PC-9 (cell line): Measurements from ENCODE around the gene MAGI1. TPM values are rescaled to one million over a fixed set of nuclear protein-coding genes. Genes with fewer than 3 reads are reported as not detected.

ENCODE experiments used
- BruUV-seq: library from RNA; stranded (reverse); fragments of 400-500 nt; replicated peaks from 2 replicates; lab custom pipeline; 2021; lab: Mats Ljungman, UMichigan
- CTCF ChIA-PET: fragments of 300-600 bp; sonication (Branson Sonifier 250); formaldehyde crosslinking; loops from one replicate; lab custom pipeline; 2022; ENCODE audit warnings: antibody characterized with exemption; lab: Charles Lee
- POLR2A ChIA-PET: fragments of 300-600 bp; sonication (Branson Sonifier 250); formaldehyde crosslinking; loops from one replicate; lab custom pipeline; 2022; ENCODE audit warnings: antibody characterized with exemption; ENCODE audit not compliant: unreplicated experiment; lab: Charles Lee
- DNase-seq, 2 experiments: peaks; one replicate each; pipeline versions ENCODE4 v3.0.0 to v3.0.0-alpha.2; 2015 to 2022; ENCODE audit warnings: mixed read lengths in 1 of 2
- H2AFZ ChIP-seq: fragments of 200-600 bp; sonication (generic); 2 replicates; pipeline ENCODE4 v1.8.1; 2017; ENCODE audit warnings: antibody characterized with exemption
- H3F3A ChIP-seq: fragments of 200-600 bp; sonication (generic); 2 replicates; pipeline ENCODE4 v1.8.1; 2017; ENCODE audit warnings: antibody characterized with exemption, mild to moderate bottlenecking, low read depth; ENCODE audit not compliant: insufficient read depth
- H3K27ac ChIP-seq: fragments of 200-600 bp; sonication (generic); 2 replicates; pipeline ENCODE4 v1.6.1; 2016; ENCODE audit warnings: mixed run types
- H3K27me3 ChIP-seq: fragments of 200-600 bp; sonication (generic); 2 replicates; pipeline ENCODE4 v1.6.1; 2016; ENCODE audit warnings: low read depth, mixed run types; ENCODE audit not compliant: insufficient read depth
- H3K36me3 ChIP-seq: fragments of 200-600 bp; sonication (generic); 2 replicates; pipeline ENCODE4 v1.6.1; 2016; ENCODE audit warnings: low read depth, mixed run types
- H3K4me1 ChIP-seq: fragments of 200-600 bp; sonication (generic); replicated peaks from 2 replicates; pipeline ENCODE4 v1.6.1; 2016; ENCODE audit warnings: mixed run types; ENCODE audit not compliant: insufficient read depth
- H3K4me2 ChIP-seq: fragments of 200-600 bp; sonication (generic); 2 replicates; pipeline ENCODE4 v1.6.1; 2017; ENCODE audit warnings: mixed run types
- H3K4me3 ChIP-seq: fragments of 200-600 bp; sonication (generic); 2 replicates; pipeline ENCODE4 v1.6.1; 2016; ENCODE audit warnings: mixed run types
- H3K79me2 ChIP-seq: fragments of 200-600 bp; sonication (generic); 2 replicates; pipeline ENCODE4 v1.6.1; 2017; ENCODE audit warnings: low read depth, mixed run types
- H3K9me2 ChIP-seq: fragments of 200-600 bp; sonication (generic); 2 replicates; pipeline ENCODE4 v1.8.1; 2017; ENCODE audit warnings: mild to moderate bottlenecking; ENCODE audit not compliant: insufficient read depth
- H3K9me3 ChIP-seq: fragments of 200-600 bp; sonication (generic); 2 replicates; pipeline ENCODE4 v1.8.1; 2016; ENCODE audit warnings: low read depth; ENCODE audit not compliant: insufficient read depth
- H4K20me1 ChIP-seq: fragments of 200-600 bp; sonication (generic); 2 replicates; pipeline ENCODE4 v1.8.1; 2017; ENCODE audit not compliant: insufficient read depth
- EZH2 ChIP-seq: fragments of 200-600 bp; sonication (generic); IDR thresholded peaks from 2 replicates; pipeline ENCODE4 v1.8.0; 2017; ENCODE audit warnings: antibody characterized with exemption, low read depth
- intact Hi-C: fragments of 100-400 bp; cut with micrococcal nuclease; formaldehyde crosslinking; loops from one replicate; pipeline ENCODE4 v1.10.0; 2022; ENCODE audit not compliant: unreplicated experiment
- total RNA-seq: library from RNA; stranded (reverse); gene quantifications from 2 replicates; pipeline ENCODE4 v1.2.3, GENCODE V29; 2021
- TF ChIP-seq, protein P1 (sequence below): fragments of 200-600 bp; sonication (generic); conservative IDR thresholded peaks from 2 replicates; pipeline ENCODE4 v1.6.1; 2017; ENCODE audit warnings: mixed run types, antibody characterized with exemption, mild to moderate bottlenecking, moderate library complexity

The MAGI1 gene
- total RNA-seq, 1 experiment from 2014 or later: 23.3 TPM

DNA sequence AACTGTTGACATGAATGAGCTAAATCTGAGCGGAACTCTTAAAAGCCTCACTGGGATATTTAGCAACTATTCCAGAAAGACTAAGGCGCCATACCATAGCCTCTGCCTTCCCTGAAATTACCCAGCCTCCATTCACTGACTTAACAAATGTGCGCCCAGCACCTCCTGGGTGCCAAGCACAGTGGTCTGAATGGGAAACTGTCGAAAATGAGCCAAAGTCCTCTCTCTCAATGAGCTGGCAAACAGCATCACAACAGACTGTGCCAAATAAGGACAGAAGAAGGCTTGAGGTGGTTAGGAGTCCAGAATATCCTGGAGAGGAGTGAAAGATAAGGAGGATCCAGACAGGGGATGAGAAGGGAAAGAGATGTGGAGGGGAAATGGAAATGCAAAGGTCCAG, 332.4 kb downstream of the MAGI1 start:
- ChIA-PET CTCF (no interaction called here), POLR2A (no interaction called here)
- H3F3A ChIP-seq: no peaks in the 10 kb centered on the region

DNA sequence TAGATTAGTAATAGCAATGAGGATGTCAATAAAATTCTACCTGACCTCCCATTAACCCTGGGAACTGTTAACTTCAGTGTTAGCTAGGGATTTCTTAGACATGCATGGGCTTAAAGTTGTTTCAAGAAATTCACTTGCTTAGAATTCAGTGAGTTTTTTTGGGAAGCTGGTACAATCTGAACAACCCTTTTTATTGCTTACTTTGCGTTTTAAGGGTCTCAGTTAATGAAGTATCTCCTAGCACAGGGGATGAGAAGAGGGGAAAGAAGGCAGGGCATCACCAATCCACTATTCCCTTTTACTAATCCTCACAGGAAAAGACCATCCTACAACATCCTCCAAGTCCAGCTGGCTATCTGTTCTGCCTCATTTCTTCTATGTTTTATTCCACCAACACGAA, 334.9 kb downstream of the MAGI1 start:
- Histone ChIP-seq H3F3A (no peaks in the 10 kb centered on the region), H3K4me2 (no peak overlapping the region), H4K20me1 (no peaks in the 10 kb centered on the region), H3K9me2 (no peaks in the 10 kb centered on the region), H3K27ac (no peak overlapping the region), H3K79me2 (no peaks in the 10 kb centered on the region), H3K4me3 (no peak overlapping the region), H2AFZ (no peak overlapping the region), H3K4me1 (no peaks in the 10 kb centered on the region), H3K9me3 (no peaks in the 10 kb centered on the region), H3K36me3 (no peaks in the 10 kb centered on the region), H3K27me3 (no peaks in the 10 kb centered on the region)
- ChIA-PET CTCF (no interaction called here), POLR2A (no interaction called here)
- no peak for TF ChIP-seq EZH2
- TF ChIP-seq, protein P1, sequence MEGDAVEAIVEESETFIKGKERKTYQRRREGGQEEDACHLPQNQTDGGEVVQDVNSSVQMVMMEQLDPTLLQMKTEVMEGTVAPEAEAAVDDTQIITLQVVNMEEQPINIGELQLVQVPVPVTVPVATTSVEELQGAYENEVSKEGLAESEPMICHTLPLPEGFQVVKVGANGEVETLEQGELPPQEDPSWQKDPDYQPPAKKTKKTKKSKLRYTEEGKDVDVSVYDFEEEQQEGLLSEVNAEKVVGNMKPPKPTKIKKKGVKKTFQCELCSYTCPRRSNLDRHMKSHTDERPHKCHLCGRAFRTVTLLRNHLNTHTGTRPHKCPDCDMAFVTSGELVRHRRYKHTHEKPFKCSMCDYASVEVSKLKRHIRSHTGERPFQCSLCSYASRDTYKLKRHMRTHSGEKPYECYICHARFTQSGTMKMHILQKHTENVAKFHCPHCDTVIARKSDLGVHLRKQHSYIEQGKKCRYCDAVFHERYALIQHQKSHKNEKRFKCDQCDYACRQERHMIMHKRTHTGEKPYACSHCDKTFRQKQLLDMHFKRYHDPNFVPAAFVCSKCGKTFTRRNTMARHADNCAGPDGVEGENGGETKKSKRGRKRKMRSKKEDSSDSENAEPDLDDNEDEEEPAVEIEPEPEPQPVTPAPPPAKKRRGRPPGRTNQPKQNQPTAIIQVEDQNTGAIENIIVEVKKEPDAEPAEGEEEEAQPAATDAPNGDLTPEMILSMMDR: no peak
- no peak for DNase-seq
- BruUV-seq: no TSS peak
- intact Hi-C loops: no loop called here

More for the DNA sequence above, 332.4 kb downstream of the MAGI1 start:
- H3K27me3 ChIP-seq: no peaks in the 10 kb centered on the region
- TF ChIP-seq EZH2: no peak
- TF ChIP-seq, protein P1: no peak
- H3K9me3 ChIP-seq: no peaks in the 10 kb centered on the region
- no peaks in the 10 kb centered on the region for H3K4me1 ChIP-seq
- H3K36me3 ChIP-seq: no peaks in the 10 kb centered on the region
- no peaks in the 10 kb centered on the region for H3K9me2 ChIP-seq
- H3K27ac ChIP-seq: no peak overlapping the region
- H4K20me1 ChIP-seq: no peaks in the 10 kb centered on the region
- no peak overlapping the region for H3K4me2 ChIP-seq
- H3K79me2 ChIP-seq: no peaks in the 10 kb centered on the region
- no peak overlapping the region for H2AFZ ChIP-seq
- no peak for DNase-seq
- BruUV-seq: no TSS peak
- H3K4me3 ChIP-seq: no peak overlapping the region
- intact Hi-C loops: no loop called here

DNA sequence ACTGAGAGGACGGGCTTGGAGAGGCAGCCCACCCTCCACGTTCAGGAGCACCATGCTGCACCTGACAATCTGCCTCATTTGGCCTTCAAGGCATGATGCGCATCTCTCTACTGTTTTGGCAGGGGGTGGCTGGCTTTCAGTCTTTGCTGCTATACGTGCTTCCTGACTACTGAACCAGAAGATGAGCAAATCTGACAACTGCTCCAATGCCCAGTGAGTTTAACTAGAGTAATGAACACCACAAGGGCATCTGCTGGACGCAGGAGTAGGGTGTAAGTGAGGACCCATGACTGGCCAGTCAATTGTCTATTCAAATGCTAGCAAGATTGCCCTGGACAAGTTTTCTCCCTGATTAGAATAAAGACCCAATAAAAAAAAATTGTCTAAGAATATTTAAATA, 335.7 kb downstream of the MAGI1 start:
- Histone ChIP-seq H3K36me3 (no peaks in the 10 kb centered on the region), H3K9me2 (no peaks in the 10 kb centered on the region), H3K79me2 (no peaks in the 10 kb centered on the region), H3K9me3 (no peaks in the 10 kb centered on the region), H3K4me2 (no peak overlapping the region), H3K4me1 (no peaks in the 10 kb centered on the region), H3K27ac (no peak overlapping the region), H3F3A (no peaks in the 10 kb centered on the region), H3K27me3 (no peaks in the 10 kb centered on the region), H2AFZ (no peak overlapping the region), H4K20me1 (no peaks in the 10 kb centered on the region), H3K4me3 (no peak overlapping the region)
- ChIA-PET POLR2A (interaction anchor here (0.6 kb wide), 1 partner anchor 199 kb away, joined by 10 read pairs; no protein-coding TSS in a partner anchor), CTCF (no interaction called here)
- no TSS peak for BruUV-seq
- TF ChIP-seq, protein P1: no peak
- no peak for TF ChIP-seq EZH2
- intact Hi-C loops: no loop called here
- DNase-seq: no peak
